Esophagus muscularis mucosa (tissue), 4 donors: ENCODE results near the gene ZFYVE27. TPM values are rescaled to one million over a fixed set of nuclear protein-coding genes. Genes with fewer than 3 reads are reported as not detected.

ENCODE experiments used
- DNase-seq: peaks from one replicate; pipeline ENCODE4 v3.0.0-alpha.2; 2017; ENCODE audit errors: extremely low spot score
- H3K27ac ChIP-seq, 4 donors: fragments of 200-600 bp; sonication (generic); replicated peaks in 1 of 4; 1 replicate in 3 of 4; 2 replicates in 1 of 4; pipeline ENCODE4 v1.5.1; 2016 to 2019; ENCODE audit warnings: mild to moderate bottlenecking in 1 of 4
- H3K27me3 ChIP-seq, 4 donors: fragments of 200-600 bp; sonication (generic); one replicate each; pipeline versions ENCODE4 v1.5.1 to v1.6.0; 2016 to 2019
- H3K36me3 ChIP-seq, 4 donors: fragments of 200-600 bp; sonication (generic); one replicate each; pipeline ENCODE4 v1.5.1; 2016 to 2019
- H3K4me1 ChIP-seq, 4 donors: fragments of 200-600 bp; sonication (generic); one replicate each; pipeline ENCODE4 v1.5.1; 2016 to 2019
- H3K4me3 ChIP-seq, 4 donors: fragments of 200-600 bp; sonication (generic); 1 replicate in 2 of 4; 2 replicates in 2 of 4; pipeline ENCODE4 v1.5.1; 2016 to 2019; ENCODE audit warnings: mild to moderate bottlenecking in 4 of 4, moderate library complexity in 1 of 4
- H3K9me3 ChIP-seq, 4 donors: fragments of 200-600 bp; sonication (generic); 1 replicate in 3 of 4; 2 replicates in 1 of 4; pipeline ENCODE4 v1.5.1; 2016 to 2019
- EP300 ChIP-seq: sonication (generic); formaldehyde crosslinking; IDR thresholded peaks from one replicate; pipeline ENCODE4 v1.6.1; 2017; ENCODE audit warnings: antibody characterized with exemption
- POLR2A ChIP-seq: fragments of 450-650 bp; IDR thresholded peaks from one replicate; pipeline ENCODE4 v1.6.1; 2017; ENCODE audit warnings: antibody characterized with exemption, moderate library complexity, mild to moderate bottlenecking, low read depth
- POLR2AphosphoS5 ChIP-seq, 2 donors: sonication (generic); formaldehyde crosslinking; IDR thresholded peaks; one replicate each; pipeline ENCODE4 v1.6.1; 2017; ENCODE audit warnings: antibody characterized with exemption in 2 of 2
- WGBS: methylation state at CpG from one replicate; pipeline ENCODE4 v1.1.5; 2018; 5-methylcytosine and 5-hydroxymethylcytosine counted together
- intact Hi-C: fragments of 100-400 bp; cut with DNase I; formaldehyde crosslinking; loops from one replicate; pipeline ENCODE4 v1.15.1; 2023
- total RNA-seq, 4 donors: library from RNA; depleted of rRNA; stranded (reverse); fragments of >200 nt; gene quantifications; one replicate each; pipeline versions ENCODE4 v1.1.0 to v1.2.1, GENCODE V29; 2016
- TF ChIP-seq, protein P1 (sequence below), 3 experiments: fragments of 200-600 bp in 2 of 3; fragments of 450-650 bp in 1 of 3; sonication (generic) in 2 of 3; IDR thresholded peaks; one replicate each; pipeline ENCODE4 v1.5.1; 2017 to 2019; ENCODE audit warnings: antibody characterized with exemption in 3 of 3, mild to moderate bottlenecking in 2 of 3, moderate library complexity in 1 of 3

The ZFYVE27 gene
- total RNA-seq, 4 donors from 2014 or later, result 7.1 to 17.2 (median 16.0) TPM

DNA sequence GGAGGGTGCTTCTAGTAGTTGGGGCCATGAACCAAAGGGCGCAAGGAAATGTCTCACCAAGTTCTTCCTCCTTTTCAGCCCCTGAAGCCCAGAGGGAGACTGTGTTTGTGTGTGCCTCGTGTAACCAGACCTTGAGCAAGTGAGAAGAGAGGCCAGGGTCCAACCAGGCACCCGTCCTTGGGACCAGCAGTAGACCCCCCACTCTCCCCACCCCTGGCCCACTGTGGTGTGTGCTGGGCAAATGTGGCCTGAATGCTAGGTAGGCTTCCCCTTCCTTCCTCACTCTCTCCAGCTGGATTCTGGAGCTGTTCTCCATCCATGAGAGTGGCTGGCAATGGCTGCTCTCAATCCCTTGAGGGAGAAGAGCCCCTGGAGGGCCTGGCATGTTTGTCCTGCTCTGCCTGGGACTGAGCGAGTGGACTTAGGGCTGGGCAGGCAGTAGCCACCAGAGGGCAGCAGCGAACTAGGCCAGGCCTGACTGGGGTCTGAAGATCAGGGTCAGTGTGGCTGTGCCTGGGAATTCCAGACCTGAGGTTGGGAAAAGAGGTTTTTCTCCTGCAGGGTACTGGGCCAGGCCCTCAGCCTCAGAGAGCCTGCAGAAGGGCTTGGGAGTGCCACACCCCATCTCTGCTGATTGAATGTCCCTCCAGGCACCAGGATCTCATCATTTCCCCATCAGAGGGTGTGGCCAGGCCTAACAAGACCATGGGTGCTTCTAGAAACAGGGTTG, 22.4 kb downstream of the ZFYVE27 start:
- TF ChIP-seq, protein P1, sequence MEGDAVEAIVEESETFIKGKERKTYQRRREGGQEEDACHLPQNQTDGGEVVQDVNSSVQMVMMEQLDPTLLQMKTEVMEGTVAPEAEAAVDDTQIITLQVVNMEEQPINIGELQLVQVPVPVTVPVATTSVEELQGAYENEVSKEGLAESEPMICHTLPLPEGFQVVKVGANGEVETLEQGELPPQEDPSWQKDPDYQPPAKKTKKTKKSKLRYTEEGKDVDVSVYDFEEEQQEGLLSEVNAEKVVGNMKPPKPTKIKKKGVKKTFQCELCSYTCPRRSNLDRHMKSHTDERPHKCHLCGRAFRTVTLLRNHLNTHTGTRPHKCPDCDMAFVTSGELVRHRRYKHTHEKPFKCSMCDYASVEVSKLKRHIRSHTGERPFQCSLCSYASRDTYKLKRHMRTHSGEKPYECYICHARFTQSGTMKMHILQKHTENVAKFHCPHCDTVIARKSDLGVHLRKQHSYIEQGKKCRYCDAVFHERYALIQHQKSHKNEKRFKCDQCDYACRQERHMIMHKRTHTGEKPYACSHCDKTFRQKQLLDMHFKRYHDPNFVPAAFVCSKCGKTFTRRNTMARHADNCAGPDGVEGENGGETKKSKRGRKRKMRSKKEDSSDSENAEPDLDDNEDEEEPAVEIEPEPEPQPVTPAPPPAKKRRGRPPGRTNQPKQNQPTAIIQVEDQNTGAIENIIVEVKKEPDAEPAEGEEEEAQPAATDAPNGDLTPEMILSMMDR (IDR thresholded peaks at IDR 0.05), result peak; percentile 52 to 90 (median 69)
- TF ChIP-seq POLR2A, result no peak
- WGBS, result 58% methylated on average over 5 of the region's 5 CpGs
- H3K27me3 ChIP-seq, result no peaks in the 10 kb centered on the region
- peak overlapping the region in 2 of 4 donors; percentile 28 to 62 for H3K27ac ChIP-seq
- peaks cover 0 to 10% (median 4%) of the 10 kb centered on the region in 4 donors for H3K4me1 ChIP-seq
- intact Hi-C loops, result no loop called here
- peaks cover 51 to 85% (median 72%) of the 10 kb centered on the region in 4 donors for H3K36me3 ChIP-seq
- H3K9me3 ChIP-seq, result no peaks in the 10 kb centered on the region
- DNase-seq, result no peak
- H3K4me3 ChIP-seq, result no peak overlapping the region

DNA sequence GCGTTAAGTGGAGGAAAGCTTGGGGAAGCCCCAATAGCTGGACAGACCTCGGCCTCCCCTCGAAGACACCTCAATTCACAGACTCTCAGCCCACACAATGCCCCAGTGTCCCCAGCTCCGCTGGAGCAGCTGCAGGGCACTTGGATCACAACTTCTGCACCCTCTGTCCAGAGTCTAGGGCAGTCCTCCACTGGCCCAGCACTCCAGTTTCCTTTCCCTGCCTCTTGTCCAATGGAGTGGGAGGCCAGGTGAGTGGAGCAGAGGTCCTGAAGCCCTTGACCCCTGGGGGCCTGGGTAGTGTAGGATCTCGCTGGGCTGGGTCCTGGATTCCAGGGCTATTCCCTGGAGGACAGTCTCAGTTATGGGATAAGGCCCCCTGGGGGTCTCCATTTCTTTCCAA, 23.0 kb downstream of the ZFYVE27 start:
- DNase-seq, result no peak
- H3K36me3 ChIP-seq, result peaks cover 44 to 79% (median 66%) of the 10 kb centered on the region in 4 donors
- no peaks in the 10 kb centered on the region for H3K9me3 ChIP-seq
- TF ChIP-seq POLR2AphosphoS5 (IDR thresholded peaks at IDR 0.05) (no peak), EP300 (no peak), POLR2A (no peak)
- TF ChIP-seq, protein P1 (IDR thresholded peaks at IDR 0.05), result no peak
- no peaks in the 10 kb centered on the region for H3K27me3 ChIP-seq
- WGBS, result 71% methylated on average over 5 of the region's 5 CpGs
- intact Hi-C loops, result no loop called here
- no peak overlapping the region for H3K4me3 ChIP-seq
- peak overlapping the region in 3 of 4 donors; percentile 15 to 62 (median 28) for H3K27ac ChIP-seq
- peaks cover 0 to 10% (median 4%) of the 10 kb centered on the region in 4 donors for H3K4me1 ChIP-seq

DNA sequence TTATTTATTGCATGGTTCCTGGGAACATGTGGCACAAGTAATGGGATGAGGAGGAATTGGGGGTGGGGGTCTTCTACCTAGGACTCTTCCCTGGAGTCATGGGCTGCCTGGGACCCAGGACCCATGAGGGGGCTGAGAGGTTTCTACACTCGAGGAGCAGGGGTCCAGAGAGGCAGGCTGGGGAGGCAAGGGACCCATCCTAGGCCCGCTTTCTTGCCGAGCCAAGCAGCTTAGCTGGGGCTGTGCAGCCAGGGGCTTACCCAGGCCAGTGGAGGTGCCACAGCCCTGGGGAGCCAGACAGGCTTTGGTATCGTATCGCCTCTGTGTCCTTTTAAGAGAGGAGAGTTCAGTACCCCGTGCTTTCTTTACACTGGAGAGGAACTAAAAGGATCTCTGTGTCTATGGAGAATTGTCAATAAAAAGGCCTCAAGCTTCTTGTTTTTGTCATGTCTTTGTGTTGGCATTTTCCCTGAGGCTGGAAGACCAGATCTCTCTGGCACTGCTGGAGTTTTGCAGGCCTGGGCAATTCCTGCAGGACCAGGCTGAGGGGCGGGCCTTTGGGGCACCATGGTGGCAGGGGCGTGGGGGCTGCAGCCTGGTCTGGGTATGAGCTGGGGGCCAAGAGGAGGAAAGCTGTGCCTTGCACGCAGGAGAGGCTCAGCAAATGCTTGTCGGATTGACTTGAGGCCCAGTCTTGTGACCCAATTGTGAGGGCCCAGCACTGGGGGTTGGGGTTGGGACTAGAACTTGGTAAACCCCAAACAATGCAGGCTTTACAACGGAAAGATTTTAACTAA, 23.7 kb downstream of the ZFYVE27 start:
- H3K9me3 ChIP-seq, result no peaks in the 10 kb centered on the region
- intact Hi-C loops, result no loop called here
- peak overlapping the region in 3 of 4 donors; percentile 15 to 62 (median 28) for H3K27ac ChIP-seq
- no peak for TF ChIP-seq POLR2A
- TF ChIP-seq EP300, result no peak
- TF ChIP-seq, protein P1 (IDR thresholded peaks at IDR 0.05), result no peak
- TF ChIP-seq POLR2AphosphoS5 (IDR thresholded peaks at IDR 0.05), result no peak
- DNase-seq, result no peak
- H3K27me3 ChIP-seq, result no peaks in the 10 kb centered on the region
- peaks cover 0 to 10% (median 4%) of the 10 kb centered on the region in 4 donors for H3K4me1 ChIP-seq
- H3K4me3 ChIP-seq, result no peak overlapping the region
- WGBS, result 78% methylated on average over 10 of the region's 11 CpGs
- peaks cover 37 to 72% (median 58%) of the 10 kb centered on the region in 4 donors for H3K36me3 ChIP-seq

DNA sequence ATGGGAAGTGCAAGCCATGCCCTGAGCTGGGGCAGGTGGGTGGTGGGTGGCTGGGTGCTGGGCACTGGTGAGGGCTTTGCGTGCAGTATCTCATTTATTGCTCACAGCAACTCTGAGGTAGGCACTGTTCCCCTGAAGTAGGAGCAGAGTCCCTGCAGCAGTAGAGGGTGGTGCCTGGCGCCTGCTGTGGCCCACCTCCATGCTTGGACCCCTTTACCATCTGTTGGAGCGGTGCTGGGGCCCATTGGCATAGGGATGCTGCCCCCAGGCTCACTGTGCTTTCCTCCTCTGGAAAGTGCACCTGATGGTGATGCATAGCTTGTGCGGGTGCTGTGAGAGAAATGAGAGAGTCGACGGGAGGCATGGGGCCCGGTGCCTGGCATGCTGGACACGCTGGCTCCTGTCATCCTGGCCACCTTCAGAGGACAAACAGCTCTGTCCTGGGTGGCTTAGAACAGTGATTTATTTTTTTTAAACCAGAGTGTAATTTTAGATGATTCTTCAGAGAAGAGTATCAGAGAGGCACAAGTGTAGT, 24.5 kb downstream of the ZFYVE27 start:
- WGBS, result 93% methylated on average over 7 of the region's 8 CpGs
- intact Hi-C loops, result no loop called here
- Histone ChIP-seq H3K4me3 (no peak overlapping the region), H3K4me1 (peaks cover 0 to 10% (median 4%) of the 10 kb centered on the region in 4 donors), H3K27ac (peak overlapping the region in 1 of 4 donors; percentile 44), H3K9me3 (no peaks in the 10 kb centered on the region), H3K36me3 (peaks cover 30 to 64% (median 51%) of the 10 kb centered on the region in 4 donors), H3K27me3 (no peaks in the 10 kb centered on the region)
- TF ChIP-seq POLR2A (no peak), POLR2AphosphoS5 (IDR thresholded peaks at IDR 0.05) (no peak), EP300 (no peak)
- TF ChIP-seq, protein P1 (IDR thresholded peaks at IDR 0.05), result no peak
- DNase-seq, result no peak
